Neural progenitor cell (in vitro differentiated cells): ENCODE measurements around the gene ST8SIA3. TPM values are rescaled to one million over a fixed set of nuclear protein-coding genes. Genes with fewer than 3 reads are reported as not detected.

ENCODE experiments used
- DNase-seq: peaks from one replicate; pipeline ENCODE4 v3.0.0-alpha.2; 2016; ENCODE audit warnings: low spot score
- H2AFZ ChIP-seq: fragments of 200-600 bp; sonication (generic); replicated peaks from 2 replicates; pipeline ENCODE4 v1.6.1; 2016; ENCODE audit warnings: antibody characterized with exemption
- H3F3A ChIP-seq: fragments of 200-600 bp; sonication (generic); 2 replicates; pipeline ENCODE4 v1.6.1; 2016; ENCODE audit warnings: antibody characterized with exemption, low read depth
- H3K27ac ChIP-seq: fragments of 200-600 bp; sonication (generic); 2 replicates; pipeline ENCODE4 v1.5.1; 2016; ENCODE audit warnings: mild to moderate bottlenecking
- H3K27me3 ChIP-seq: fragments of 200-600 bp; sonication (generic); 2 replicates; pipeline ENCODE4 v1.6.1; 2016; ENCODE audit warnings: mild to moderate bottlenecking, moderate library complexity
- H3K36me3 ChIP-seq: fragments of 200-600 bp; sonication (generic); 2 replicates; pipeline ENCODE4 v1.5.1; 2016
- H3K4me1 ChIP-seq: fragments of 200-600 bp; sonication (generic); 2 replicates; pipeline ENCODE4 v1.6.1; 2016; ENCODE audit warnings: mixed run types
- H3K4me2 ChIP-seq: fragments of 200-600 bp; sonication (generic); 2 replicates; pipeline ENCODE4 v1.6.1; 2016
- H3K4me3 ChIP-seq: fragments of 200-600 bp; sonication (generic); 2 replicates; pipeline ENCODE4 v1.5.1; 2016
- H3K79me2 ChIP-seq: fragments of 200-600 bp; sonication (generic); 2 replicates; pipeline ENCODE4 v1.6.1; 2016; ENCODE audit warnings: low read depth
- H3K9ac ChIP-seq: fragments of 200-600 bp; sonication (generic); 2 replicates; pipeline ENCODE4 v1.6.1; 2016
- H3K9me3 ChIP-seq: fragments of 200-600 bp; sonication (generic); 2 replicates; pipeline ENCODE4 v1.5.1; 2016; ENCODE audit warnings: low read depth
- H4K20me1 ChIP-seq: fragments of 200-600 bp; sonication (generic); 2 replicates; pipeline ENCODE4 v1.6.1; 2016; ENCODE audit warnings: low read depth
- H3K27ac Mint-ChIP-seq: 3 replicates; pipeline ENCODE4 v1.8.0; 2021; ENCODE audit warnings: mixed read lengths
- H3K27me3 Mint-ChIP-seq: 2 replicates; pipeline ENCODE4 v1.8.0; 2022; ENCODE audit warnings: low read depth, mild to moderate bottlenecking, inconsistent platforms, moderate library complexity, mixed read lengths; ENCODE audit not compliant: insufficient read depth
- H3K36me3 Mint-ChIP-seq: 3 replicates; pipeline ENCODE4 v1.8.0; 2021; ENCODE audit warnings: mixed read lengths
- H3K4me1 Mint-ChIP-seq: 3 replicates; pipeline ENCODE4 v1.8.0; 2021; ENCODE audit warnings: mixed read lengths
- H3K4me3 Mint-ChIP-seq: 3 replicates; pipeline ENCODE4 v1.8.0; 2021; ENCODE audit warnings: mild to moderate bottlenecking, moderate library complexity, mixed read lengths
- H3K9me3 Mint-ChIP-seq: 3 replicates; pipeline ENCODE4 v1.8.0; 2020; ENCODE audit warnings: mixed read lengths
- EZH2 ChIP-seq: fragments of 200-600 bp; sonication (generic); IDR thresholded peaks from 2 replicates; pipeline ENCODE4 v1.6.1; 2017; ENCODE audit warnings: antibody characterized with exemption, mild to moderate bottlenecking, moderate library complexity
- EZH2phosphoT487 ChIP-seq: fragments of 200-600 bp; sonication (generic); IDR thresholded peaks from 2 replicates; pipeline ENCODE4 v1.6.1; 2017; ENCODE audit warnings: antibody characterized with exemption
- total RNA-seq: library from RNA; depleted of rRNA; stranded (reverse); fragments of >200 nt; gene quantifications from 2 replicates; pipeline ENCODE4 v1.2.3, GENCODE V29; 2015; ENCODE audit warnings: low replicate concordance
- TF ChIP-seq, protein P1 (sequence below): fragments of 200-600 bp; sonication (generic); IDR thresholded peaks from 2 replicates; pipeline ENCODE4 v1.5.1; 2017; ENCODE audit warnings: antibody characterized with exemption, mild to moderate bottlenecking

Gene ST8SIA3
- total RNA-seq, 1 donor from 2014 or later: 1.2 TPM

DNA sequence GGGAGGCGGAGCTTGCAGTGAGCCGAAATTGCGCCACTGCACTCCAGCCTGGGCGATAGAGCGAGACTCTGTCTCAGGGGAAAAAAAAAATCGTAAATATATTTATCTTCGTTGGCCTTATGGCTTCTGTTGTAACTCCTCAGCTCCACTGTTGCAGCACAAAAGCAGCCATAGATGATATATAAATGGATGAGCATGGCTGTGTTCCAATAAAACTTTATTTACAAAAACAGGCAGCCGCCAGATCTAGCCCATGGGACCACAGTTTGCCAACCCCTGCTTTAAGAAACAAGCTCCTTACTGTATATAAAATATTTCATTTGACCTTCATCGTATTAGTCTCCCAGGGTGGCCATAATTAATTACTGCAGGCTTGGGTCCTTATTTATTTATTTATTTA is 20.1 kb downstream of the ST8SIA3 start:
- no peak overlapping the region for H3K4me3 Mint-ChIP-seq
- Histone ChIP-seq H3K36me3 (no peaks in the 10 kb centered on the region), H2AFZ (no peak overlapping the region), H3F3A (no peaks in the 10 kb centered on the region), H3K27me3 (no peaks in the 10 kb centered on the region), H4K20me1 (no peaks in the 10 kb centered on the region), H3K4me1 (no peaks in the 10 kb centered on the region), H3K9ac (no peak overlapping the region), H3K4me2 (no peak overlapping the region), H3K27ac (no peak overlapping the region), H3K79me2 (no peaks in the 10 kb centered on the region), H3K4me3 (no peak overlapping the region), H3K9me3 (no peaks in the 10 kb centered on the region)
- H3K4me1 Mint-ChIP-seq: no peaks in the 10 kb centered on the region
- no peak overlapping the region for H3K27ac Mint-ChIP-seq
- TF ChIP-seq, protein P1, sequence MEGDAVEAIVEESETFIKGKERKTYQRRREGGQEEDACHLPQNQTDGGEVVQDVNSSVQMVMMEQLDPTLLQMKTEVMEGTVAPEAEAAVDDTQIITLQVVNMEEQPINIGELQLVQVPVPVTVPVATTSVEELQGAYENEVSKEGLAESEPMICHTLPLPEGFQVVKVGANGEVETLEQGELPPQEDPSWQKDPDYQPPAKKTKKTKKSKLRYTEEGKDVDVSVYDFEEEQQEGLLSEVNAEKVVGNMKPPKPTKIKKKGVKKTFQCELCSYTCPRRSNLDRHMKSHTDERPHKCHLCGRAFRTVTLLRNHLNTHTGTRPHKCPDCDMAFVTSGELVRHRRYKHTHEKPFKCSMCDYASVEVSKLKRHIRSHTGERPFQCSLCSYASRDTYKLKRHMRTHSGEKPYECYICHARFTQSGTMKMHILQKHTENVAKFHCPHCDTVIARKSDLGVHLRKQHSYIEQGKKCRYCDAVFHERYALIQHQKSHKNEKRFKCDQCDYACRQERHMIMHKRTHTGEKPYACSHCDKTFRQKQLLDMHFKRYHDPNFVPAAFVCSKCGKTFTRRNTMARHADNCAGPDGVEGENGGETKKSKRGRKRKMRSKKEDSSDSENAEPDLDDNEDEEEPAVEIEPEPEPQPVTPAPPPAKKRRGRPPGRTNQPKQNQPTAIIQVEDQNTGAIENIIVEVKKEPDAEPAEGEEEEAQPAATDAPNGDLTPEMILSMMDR: no peak
- TF ChIP-seq EZH2 (no peak), EZH2phosphoT487 (no peak)
- no peak for DNase-seq
- no peaks in the 10 kb centered on the region for H3K36me3 Mint-ChIP-seq
- H3K27me3 Mint-ChIP-seq: peaks cover 2% of the 10 kb centered on the region
- no peaks in the 10 kb centered on the region for H3K9me3 Mint-ChIP-seq

DNA sequence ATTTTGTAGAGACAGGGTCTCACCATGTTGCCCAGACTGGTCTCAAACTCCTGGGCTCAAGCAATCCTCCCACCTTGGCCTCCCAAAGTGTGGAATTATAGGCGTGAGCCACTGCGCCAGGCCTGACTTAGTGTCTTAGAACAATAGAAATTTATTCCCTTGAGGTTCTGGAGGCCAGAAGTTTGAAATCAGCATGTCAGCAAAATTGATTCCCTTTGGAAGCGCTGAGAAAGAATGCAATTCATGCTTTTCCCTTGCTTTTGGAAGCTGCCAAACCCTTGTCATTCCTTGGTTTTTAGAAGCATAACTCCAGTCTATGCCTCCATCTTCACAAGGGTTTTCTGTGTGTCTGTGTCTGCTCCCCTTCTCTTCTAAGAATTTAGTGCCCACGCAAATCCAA is 20.7 kb downstream of the ST8SIA3 start:
- H3K27ac ChIP-seq: no peak overlapping the region
- DNase-seq: no peak
- H3K27ac Mint-ChIP-seq: no peak overlapping the region
- H3K9ac ChIP-seq: no peak overlapping the region
- H3K9me3 Mint-ChIP-seq: no peaks in the 10 kb centered on the region
- no peaks in the 10 kb centered on the region for H3K4me1 Mint-ChIP-seq
- no peaks in the 10 kb centered on the region for H3K36me3 ChIP-seq
- H3K4me1 ChIP-seq: no peaks in the 10 kb centered on the region
- H3K4me2 ChIP-seq: no peak overlapping the region
- no peaks in the 10 kb centered on the region for H4K20me1 ChIP-seq
- H3K27me3 Mint-ChIP-seq: peaks cover 2% of the 10 kb centered on the region
- no peaks in the 10 kb centered on the region for H3K79me2 ChIP-seq
- no peaks in the 10 kb centered on the region for H3K9me3 ChIP-seq
- H3K36me3 Mint-ChIP-seq: no peaks in the 10 kb centered on the region
- TF ChIP-seq EZH2phosphoT487 (no peak), EZH2 (no peak)
- TF ChIP-seq, protein P1: no peak
- H3K4me3 ChIP-seq: no peak overlapping the region
- no peak overlapping the region for H3K4me3 Mint-ChIP-seq
- no peak overlapping the region for H2AFZ ChIP-seq
- H3F3A ChIP-seq: no peaks in the 10 kb centered on the region
- no peaks in the 10 kb centered on the region for H3K27me3 ChIP-seq

DNA sequence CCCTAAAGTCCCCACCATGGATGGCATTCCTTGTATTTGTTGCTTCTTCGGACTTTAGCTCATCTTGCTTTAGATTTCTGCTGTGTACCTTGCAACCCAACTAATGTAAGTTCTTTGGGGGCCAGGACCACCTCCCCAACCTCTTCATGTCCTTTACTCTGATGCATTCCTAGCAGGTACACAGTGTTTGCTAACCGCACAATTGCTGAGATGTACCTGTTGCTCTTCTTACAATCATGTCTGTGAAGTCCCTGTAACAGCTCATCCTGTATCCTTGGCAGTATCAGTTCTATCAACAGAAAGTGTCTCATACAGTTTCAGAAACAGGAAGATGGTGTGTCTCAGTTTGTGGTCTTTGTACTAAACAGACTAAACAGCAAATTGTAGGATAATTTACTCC is 24.1 kb downstream of the ST8SIA3 start:
- H3K36me3 Mint-ChIP-seq: no peaks in the 10 kb centered on the region
- Histone ChIP-seq H3K27me3 (no peaks in the 10 kb centered on the region), H3K4me2 (no peak overlapping the region), H3K4me3 (no peak overlapping the region), H3K4me1 (no peaks in the 10 kb centered on the region), H3K79me2 (no peaks in the 10 kb centered on the region), H3F3A (no peaks in the 10 kb centered on the region), H2AFZ (no peak overlapping the region), H4K20me1 (no peaks in the 10 kb centered on the region), H3K36me3 (no peaks in the 10 kb centered on the region), H3K9me3 (no peaks in the 10 kb centered on the region), H3K27ac (no peak overlapping the region), H3K9ac (no peak overlapping the region)
- no peak overlapping the region for H3K4me3 Mint-ChIP-seq
- no peaks in the 10 kb centered on the region for H3K4me1 Mint-ChIP-seq
- DNase-seq: no peak
- H3K9me3 Mint-ChIP-seq: no peaks in the 10 kb centered on the region
- TF ChIP-seq EZH2phosphoT487: no peak
- no peak for TF ChIP-seq EZH2
- TF ChIP-seq, protein P1: no peak
- H3K27me3 Mint-ChIP-seq: peaks cover 2% of the 10 kb centered on the region
- no peak overlapping the region for H3K27ac Mint-ChIP-seq
